Neural progenitor cell (in vitro differentiated cells): ENCODE data around the gene POLR2H.
A peak's percentile ranks its signal among the peaks of the same experiment; 100 is the strongest.

ENCODE experiments used
- EZH2 ChIP-seq: fragments of 200-600 bp; sonication (generic); IDR thresholded peaks from 2 replicates; pipeline ENCODE4 v1.6.1; 2017; ENCODE audit warnings: antibody characterized with exemption, mild to moderate bottlenecking, moderate library complexity
- TF ChIP-seq, protein P1 (sequence below): fragments of 200-600 bp; sonication (generic); IDR thresholded peaks from 2 replicates; pipeline ENCODE4 v1.5.1; 2017; ENCODE audit warnings: antibody characterized with exemption, mild to moderate bottlenecking

DNA sequence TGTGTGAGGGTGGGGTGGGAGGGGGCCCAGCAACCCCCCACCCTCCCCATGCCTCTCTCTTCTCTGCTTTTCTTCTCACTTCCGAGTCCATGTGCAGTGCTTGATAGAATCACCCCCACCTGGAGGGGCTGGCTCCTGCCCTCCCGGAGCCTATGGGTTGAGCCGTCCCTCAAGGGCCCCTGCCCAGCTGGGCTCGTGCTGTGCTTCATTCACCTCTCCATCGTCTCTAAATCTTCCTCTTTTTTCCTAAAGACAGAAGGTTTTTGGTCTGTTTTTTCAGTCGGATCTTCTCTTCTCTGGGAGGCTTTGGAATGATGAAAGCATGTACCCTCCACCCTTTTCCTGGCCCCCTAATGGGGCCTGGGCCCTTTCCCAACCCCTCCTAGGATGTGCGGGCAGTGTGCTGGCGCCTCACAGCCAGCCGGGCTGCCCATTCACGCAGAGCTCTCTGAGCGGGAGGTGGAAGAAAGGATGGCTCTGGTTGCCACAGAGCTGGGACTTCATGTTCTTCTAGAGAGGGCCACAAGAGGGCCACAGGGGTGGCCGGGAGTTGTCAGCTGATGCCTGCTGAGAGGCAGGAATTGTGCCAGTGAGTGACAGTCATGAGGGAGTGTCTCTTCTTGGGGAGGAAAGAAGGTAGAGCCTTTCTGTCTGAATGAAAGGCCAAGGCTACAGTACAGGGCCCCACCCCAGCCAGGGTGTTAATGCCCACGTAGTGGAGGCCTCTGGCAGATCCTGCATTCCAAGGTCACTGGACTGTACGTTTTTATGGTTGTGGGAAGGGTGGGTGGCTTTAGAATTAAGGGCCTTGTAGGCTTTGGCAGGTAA lies 16.0 kb upstream of the POLR2H start:
- TF ChIP-seq, protein P1, sequence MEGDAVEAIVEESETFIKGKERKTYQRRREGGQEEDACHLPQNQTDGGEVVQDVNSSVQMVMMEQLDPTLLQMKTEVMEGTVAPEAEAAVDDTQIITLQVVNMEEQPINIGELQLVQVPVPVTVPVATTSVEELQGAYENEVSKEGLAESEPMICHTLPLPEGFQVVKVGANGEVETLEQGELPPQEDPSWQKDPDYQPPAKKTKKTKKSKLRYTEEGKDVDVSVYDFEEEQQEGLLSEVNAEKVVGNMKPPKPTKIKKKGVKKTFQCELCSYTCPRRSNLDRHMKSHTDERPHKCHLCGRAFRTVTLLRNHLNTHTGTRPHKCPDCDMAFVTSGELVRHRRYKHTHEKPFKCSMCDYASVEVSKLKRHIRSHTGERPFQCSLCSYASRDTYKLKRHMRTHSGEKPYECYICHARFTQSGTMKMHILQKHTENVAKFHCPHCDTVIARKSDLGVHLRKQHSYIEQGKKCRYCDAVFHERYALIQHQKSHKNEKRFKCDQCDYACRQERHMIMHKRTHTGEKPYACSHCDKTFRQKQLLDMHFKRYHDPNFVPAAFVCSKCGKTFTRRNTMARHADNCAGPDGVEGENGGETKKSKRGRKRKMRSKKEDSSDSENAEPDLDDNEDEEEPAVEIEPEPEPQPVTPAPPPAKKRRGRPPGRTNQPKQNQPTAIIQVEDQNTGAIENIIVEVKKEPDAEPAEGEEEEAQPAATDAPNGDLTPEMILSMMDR: peak; percentile 65
- TF ChIP-seq EZH2: no peak
